ENCODE measurements around the gene CTSA.

DNA sequence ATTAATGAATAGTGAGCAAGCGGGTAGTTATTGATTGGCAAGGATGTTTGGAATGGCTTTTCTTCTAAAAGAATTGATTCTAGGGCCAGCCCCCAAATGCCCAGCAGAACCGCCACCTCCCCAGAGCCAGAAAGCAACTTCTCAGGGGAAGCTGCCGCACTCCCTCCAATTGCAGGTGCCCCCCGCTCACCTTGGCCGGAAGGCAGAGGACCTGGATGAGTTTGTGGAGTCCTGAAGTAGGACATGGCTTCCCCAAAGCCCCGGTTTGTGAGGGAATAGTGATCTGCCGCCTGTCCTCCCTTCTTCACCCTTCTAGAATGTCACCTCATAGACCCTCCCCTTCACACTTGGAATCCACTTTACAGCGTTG lies 3.8 kb upstream of the CTSA start, which contains the start of gene SPATA25:
- TF ChIP-seq TAF1 (IDR thresholded peaks at IDR 0.05; ENCODE audit: borderline replicate concordance, low read depth, low read length) = no peak
- no peak for TF ChIP-seq POLR2AphosphoS5 (IDR thresholded peaks at IDR 0.05; ENCODE audit: low read depth, low read length)
- no peak for TF ChIP-seq POLR2A (IDR thresholded peaks at IDR 0.05; ENCODE audit: low read depth, low read length)

Data from GM12892 (cell line).